ENCODE data around the gene PPP2R1B.
"Not testable (repeated sequence)": the region's sequence is repeated elsewhere in the genome, so short reads cannot be mapped to it uniquely, and the experiment has no call there.

PPP2R1B gene

GRCh38 chr11:111719379-111719778 is 46.8 kb downstream of the PPP2R1B start:
- Mint-ChIP-seq H3K9me3 (no peaks in the 10 kb centered on the region), H3K27ac (no peak overlapping the region), H3K27me3 (ENCODE audit: low read depth) (no peaks in the 10 kb centered on the region), H3K4me3 (no peak overlapping the region), H3K4me1 (peaks cover 20% of the 10 kb centered on the region), H3K36me3 (ENCODE audit: low read depth) (peaks cover 78% of the 10 kb centered on the region)
- no peak for TF ChIP-seq CTCF (IDR thresholded peaks at IDR 0.05; ENCODE audit: unreplicated experiment in 3 of 3)

GRCh38 chr11:111718859-111719258 is 47.3 kb downstream of the PPP2R1B start:
- H3K4me3 Mint-ChIP-seq = no peak overlapping the region
- H3K36me3 Mint-ChIP-seq (ENCODE audit: low read depth) = peaks cover 81% of the 10 kb centered on the region
- H3K9me3 Mint-ChIP-seq = no peaks in the 10 kb centered on the region
- no peak for TF ChIP-seq CTCF (IDR thresholded peaks at IDR 0.05; ENCODE audit: unreplicated experiment in 3 of 3)
- peak overlapping the region; percentile 54 to 72 (median 71) for H3K27ac Mint-ChIP-seq
- peaks cover 20% of the 10 kb centered on the region for H3K4me1 Mint-ChIP-seq
- H3K27me3 Mint-ChIP-seq (ENCODE audit: low read depth) = no peaks in the 10 kb centered on the region

GRCh38 chr11:111718436-111718835 is 47.8 kb downstream of the PPP2R1B start:
- Mint-ChIP-seq H3K36me3 (ENCODE audit: low read depth) (peaks cover 81% of the 10 kb centered on the region), H3K27ac (peak overlapping the region; percentile 54 to 72 (median 71)), H3K4me1 (peaks cover 19% of the 10 kb centered on the region), H3K4me3 (no peak overlapping the region), H3K9me3 (no peaks in the 10 kb centered on the region), H3K27me3 (ENCODE audit: low read depth) (no peaks in the 10 kb centered on the region)
- TF ChIP-seq CTCF (IDR thresholded peaks at IDR 0.05; ENCODE audit: unreplicated experiment in 3 of 3) = no peak

GRCh38 chr11:111717660-111718059 is 48.5 kb downstream of the PPP2R1B start:
- not testable (repeated sequence) for H3K9me3 Mint-ChIP-seq; H3K4me3 Mint-ChIP-seq; H3K27me3 Mint-ChIP-seq (ENCODE audit: low read depth)
- peaks cover 79% of the 10 kb centered on the region for H3K36me3 Mint-ChIP-seq (ENCODE audit: low read depth)
- peak overlapping the region in 2 of 3 experiments; percentile 70 to 72 for H3K27ac Mint-ChIP-seq
- H3K4me1 Mint-ChIP-seq = peaks cover 11% of the 10 kb centered on the region

GRCh38 chr11:111715142-111715816 is 50.9 kb downstream of the PPP2R1B start:
- Mint-ChIP-seq H3K36me3 (ENCODE audit: low read depth) (peaks cover 73% of the 10 kb centered on the region), H3K4me3 (no peak overlapping the region), H3K4me1 (peaks cover 11% of the 10 kb centered on the region), H3K27ac (no peak overlapping the region), H3K27me3 (ENCODE audit: low read depth) (no peaks in the 10 kb centered on the region), H3K9me3 (no peaks in the 10 kb centered on the region)
- no peak for TF ChIP-seq CTCF (IDR thresholded peaks at IDR 0.05; ENCODE audit: unreplicated experiment in 3 of 3)

GRCh38 chr11:111714522-111714921 is 51.7 kb downstream of the PPP2R1B start:
- Mint-ChIP-seq H3K4me3 (no peak overlapping the region), H3K36me3 (ENCODE audit: low read depth) (peaks cover 69% of the 10 kb centered on the region), H3K27me3 (ENCODE audit: low read depth) (no peaks in the 10 kb centered on the region), H3K4me1 (peaks cover 11% of the 10 kb centered on the region), H3K27ac (no peak overlapping the region), H3K9me3 (no peaks in the 10 kb centered on the region)
- TF ChIP-seq CTCF (IDR thresholded peaks at IDR 0.05; ENCODE audit: unreplicated experiment in 3 of 3) = no peak

Measured in nephron (organoid).